ENCODE data around the gene CWC15. TPM values are rescaled to one million over a fixed set of nuclear protein-coding genes. Genes with fewer than 3 reads are reported as not detected.
"Not testable (repeated sequence)": the region's sequence is repeated elsewhere in the genome, so short reads cannot be mapped to it uniquely, and the experiment has no call there.

The CWC15 gene
- total RNA-seq, 1 experiment from 2014 or later: 44.7 TPM

- DNase-seq (ENCODE audit: low spot score): no peak
Observed at GRCh38 chr11:94954753-94955152, 18.6 kb downstream of the CWC15 start.

- peak; percentile 51 for DNase-seq (ENCODE audit: low spot score)
Observed at GRCh38 chr11:94948070-94948617, 25.2 kb downstream of the CWC15 start.

GRCh38 chr11:94946812-94947211 is 26.5 kb downstream of the CWC15 start:
- DNase-seq (ENCODE audit: low spot score): no peak

GRCh38 chr11:94941131-94941530 is 32.2 kb downstream of the CWC15 start:
- DNase-seq (ENCODE audit: low spot score): no peak

- no peak for DNase-seq (ENCODE audit: low spot score)
Observed at GRCh38 chr11:94939346-94939745, 34.0 kb downstream of the CWC15 start.

GRCh38 chr11:94938095-94939055 is 35.0 kb downstream of the CWC15 start:
- DNase-seq (ENCODE audit: low spot score): peak; percentile 80

GRCh38 chr11:94934846-94935245 is 38.5 kb downstream of the CWC15 start:
- DNase-seq (ENCODE audit: low spot score): no peak

- DNase-seq (ENCODE audit: low spot score): no peak
Observed at GRCh38 chr11:94934362-94934761, 39.0 kb downstream of the CWC15 start.

GRCh38 chr11:94933223-94934130 is 39.9 kb downstream of the CWC15 start:
- peak; percentile 74 for DNase-seq (ENCODE audit: low spot score)

- DNase-seq (ENCODE audit: low spot score): no peak
Observed at GRCh38 chr11:94932503-94932902, 40.9 kb downstream of the CWC15 start.

GRCh38 chr11:94932072-94932471 is 41.3 kb downstream of the CWC15 start:
- not testable (repeated sequence) for DNase-seq (ENCODE audit: low spot score)

GRCh38 chr11:94928117-94928990 is 45.0 kb downstream of the CWC15 start:
- no peak for DNase-seq (ENCODE audit: low spot score)

- peak; percentile 80 for DNase-seq (ENCODE audit: low spot score)
Observed at GRCh38 chr11:94926698-94927237, 46.6 kb downstream of the CWC15 start.

GRCh38 chr11:94926271-94926625 is 47.1 kb downstream of the CWC15 start:
- no peak for DNase-seq (ENCODE audit: low spot score)

- no peak for DNase-seq (ENCODE audit: low spot score)
Observed at GRCh38 chr11:94925422-94926270, 47.7 kb downstream of the CWC15 start.

GRCh38 chr11:94924612-94925011 is 48.7 kb downstream of the CWC15 start:
- no peak for DNase-seq (ENCODE audit: low spot score)

- no peak for DNase-seq (ENCODE audit: low spot score)
Observed at GRCh38 chr11:94924171-94924572, 49.2 kb downstream of the CWC15 start.

- DNase-seq (ENCODE audit: low spot score): no peak
Observed at GRCh38 chr11:94923004-94923334, 50.4 kb downstream of the CWC15 start.

- DNase-seq (ENCODE audit: low spot score): no peak
Observed at GRCh38 chr11:94922321-94923003, 50.9 kb downstream of the CWC15 start.
